Nasal cavity respiratory epithelium epithelial cell of viscerocranial mucosa (primary cell): ENCODE measurements around the gene IRGQ. TPM values are rescaled to one million over a fixed set of nuclear protein-coding genes. Genes with fewer than 3 reads are reported as not detected.

Experiments used
- total RNA-seq: library from RNA; depleted of rRNA; stranded (reverse); fragments of >200 nt; gene quantifications from 2 replicates; pipeline ENCODE4 v1.2.3, GENCODE V29; 2014

Gene IRGQ, protein sequence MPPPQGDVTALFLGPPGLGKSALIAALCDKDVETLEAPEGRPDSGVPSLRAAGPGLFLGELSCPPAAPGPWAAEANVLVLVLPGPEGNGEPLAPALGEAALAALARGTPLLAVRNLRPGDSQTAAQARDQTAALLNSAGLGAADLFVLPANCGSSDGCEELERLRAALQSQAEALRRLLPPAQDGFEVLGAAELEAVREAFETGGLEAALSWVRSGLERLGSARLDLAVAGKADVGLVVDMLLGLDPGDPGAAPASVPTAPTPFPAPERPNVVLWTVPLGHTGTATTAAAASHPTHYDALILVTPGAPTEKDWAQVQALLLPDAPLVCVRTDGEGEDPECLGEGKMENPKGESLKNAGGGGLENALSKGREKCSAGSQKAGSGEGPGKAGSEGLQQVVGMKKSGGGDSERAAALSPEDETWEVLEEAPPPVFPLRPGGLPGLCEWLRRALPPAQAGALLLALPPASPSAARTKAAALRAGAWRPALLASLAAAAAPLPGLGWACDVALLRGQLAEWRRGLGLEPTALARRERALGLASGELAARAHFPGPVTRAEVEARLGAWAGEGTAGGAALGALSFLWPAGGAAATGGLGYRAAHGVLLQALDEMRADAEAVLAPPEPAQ
- 16.7 and 30.0 TPM in 2 replicates for total RNA-seq

DNA sequence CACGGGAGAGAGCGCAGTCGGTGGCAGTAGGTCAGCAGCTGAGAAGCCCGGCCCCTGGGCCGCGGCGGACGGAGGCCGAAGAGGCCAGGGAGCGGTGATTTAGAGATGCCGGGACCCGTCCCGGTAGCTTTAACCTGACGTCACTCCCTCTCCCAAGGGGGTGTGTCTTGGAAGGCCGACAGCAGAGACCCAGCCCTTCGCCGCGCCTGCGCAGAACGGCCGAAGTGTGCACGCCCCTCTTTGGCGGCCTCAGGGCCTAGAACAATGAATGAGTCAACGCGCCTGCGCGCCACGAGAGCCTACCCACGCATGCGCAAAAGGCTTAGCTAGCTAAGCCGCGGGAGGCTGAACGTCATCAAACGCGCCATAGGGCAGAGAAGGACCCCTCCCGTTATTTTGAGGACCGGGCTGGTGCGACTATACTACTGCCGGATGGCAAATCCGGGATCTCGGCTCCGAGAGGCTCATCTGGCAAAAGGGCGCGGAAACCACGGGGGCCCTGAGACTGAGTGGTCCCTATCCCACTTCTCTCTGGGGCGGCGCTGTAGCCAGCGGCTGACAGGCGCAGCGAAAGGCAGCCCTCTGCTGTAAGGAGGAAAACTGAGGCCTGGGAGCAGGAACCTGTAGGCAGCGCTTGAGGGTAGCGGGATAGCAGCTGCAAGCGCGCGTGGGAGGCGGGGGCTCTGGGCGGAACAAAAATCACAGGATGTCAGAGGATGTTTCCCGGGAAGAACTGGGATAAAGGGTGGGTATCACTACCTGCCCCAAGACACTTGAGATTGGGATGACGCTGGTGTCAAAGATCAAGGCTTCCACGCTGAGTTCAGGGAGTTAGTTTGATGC lies at the start of gene IRGQ, which contains the start of gene ZNF576:
IRGQ (minus strand) TSS at position 136 of the 843 bp plus-strand sequence. CDS start 796 bp downstream, outside the sequence.
ZNF576 (plus strand) TSS at position 597 of the 843 bp plus-strand sequence. CDS start 514 bp downstream, outside the sequence.

DNA sequence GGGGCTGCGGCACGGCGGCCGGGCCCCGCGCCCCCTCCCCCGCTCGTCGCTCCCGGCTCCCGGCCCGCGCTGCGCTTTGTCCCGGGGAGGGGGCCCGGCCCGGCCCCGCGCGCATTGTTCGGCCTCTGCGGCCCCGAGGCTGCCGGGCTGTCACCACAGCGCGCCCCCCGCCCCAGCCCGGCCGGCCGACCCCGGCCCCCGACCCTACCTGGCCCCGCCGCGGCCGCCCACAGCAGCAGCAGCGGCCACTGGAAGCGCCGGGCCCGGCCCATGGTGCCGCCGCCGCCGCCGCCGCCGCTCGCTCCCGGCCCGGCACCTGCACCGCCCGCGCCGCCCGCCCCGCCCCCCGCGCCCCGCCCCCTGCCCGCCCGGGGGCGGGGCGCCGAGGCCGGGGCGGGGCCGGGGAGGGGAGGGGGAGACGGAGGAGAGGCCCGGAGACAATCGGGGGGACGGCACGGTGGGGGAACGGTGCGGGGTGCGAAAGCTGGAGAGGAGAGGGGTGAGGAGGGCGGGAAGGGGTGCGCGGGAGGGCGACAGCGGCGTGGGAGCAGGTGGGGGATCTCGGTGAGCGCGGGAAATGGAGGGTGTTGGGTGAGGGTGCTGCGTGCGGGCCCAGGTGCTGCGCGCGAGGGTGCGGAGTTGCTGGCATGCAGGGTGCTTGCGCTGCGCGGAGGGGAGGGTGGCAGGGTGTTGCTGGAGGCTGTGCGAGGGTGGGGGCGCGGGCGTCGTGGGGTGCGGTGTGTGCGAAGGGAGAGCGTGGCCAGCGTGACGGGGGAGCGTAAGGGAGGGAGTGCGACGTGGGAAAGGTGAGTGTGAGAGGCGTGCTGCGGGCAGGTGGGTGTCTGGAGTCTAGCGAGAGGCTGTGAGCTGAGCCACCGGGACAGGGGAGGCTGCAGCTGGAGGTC lies 43.8 kb upstream of the IRGQ start, which contains the start of gene CADM4:
CADM4 (minus strand) TSS at position 332 of the 905 bp plus-strand sequence; CDS start at position 272, 60 bp downstream.

DNA sequence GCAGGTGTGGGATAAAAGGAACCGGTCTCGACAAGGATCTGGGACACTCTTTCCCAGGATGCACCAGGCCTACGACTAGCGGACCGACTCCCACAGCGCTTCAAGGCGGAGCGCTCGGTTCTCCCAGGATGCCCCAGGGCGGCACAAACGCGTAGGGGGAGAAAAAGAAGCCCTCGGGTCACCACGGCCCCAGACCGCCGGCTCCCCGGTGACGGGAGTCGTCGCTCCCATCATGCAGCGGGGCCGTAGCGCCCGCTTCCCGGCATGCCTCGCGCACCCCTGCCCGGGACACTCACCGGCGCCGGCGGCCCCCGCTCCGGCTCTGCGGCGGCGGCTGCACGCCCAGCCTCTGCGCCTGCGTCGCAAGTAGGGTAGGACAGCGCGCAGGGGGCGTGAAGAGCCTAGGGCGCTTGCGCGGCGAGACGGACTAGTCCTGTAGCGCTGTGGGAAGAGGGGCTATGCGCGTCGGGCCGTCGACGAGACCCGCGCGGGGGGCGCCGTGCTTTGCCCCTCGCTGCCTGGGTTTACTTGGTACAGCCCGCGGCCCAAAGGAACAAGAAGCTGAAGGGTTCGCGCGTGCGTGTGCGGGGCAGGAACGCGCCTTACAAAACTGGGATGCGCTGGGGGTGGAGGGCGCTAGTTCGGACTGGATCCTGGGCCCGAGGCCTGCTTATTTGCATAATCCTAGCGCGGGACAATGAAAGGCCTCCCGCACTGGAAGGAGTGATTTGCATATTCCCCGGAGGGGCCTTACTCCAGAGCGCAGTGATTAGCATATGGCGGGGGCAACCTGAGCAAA lies 23.5 kb upstream of the IRGQ start, which contains the start of gene ZNF428:
ZNF428 (minus strand) TSS at position 368 of the 799 bp plus-strand sequence. CDS start 5,325 bp downstream, outside the sequence.

DNA sequence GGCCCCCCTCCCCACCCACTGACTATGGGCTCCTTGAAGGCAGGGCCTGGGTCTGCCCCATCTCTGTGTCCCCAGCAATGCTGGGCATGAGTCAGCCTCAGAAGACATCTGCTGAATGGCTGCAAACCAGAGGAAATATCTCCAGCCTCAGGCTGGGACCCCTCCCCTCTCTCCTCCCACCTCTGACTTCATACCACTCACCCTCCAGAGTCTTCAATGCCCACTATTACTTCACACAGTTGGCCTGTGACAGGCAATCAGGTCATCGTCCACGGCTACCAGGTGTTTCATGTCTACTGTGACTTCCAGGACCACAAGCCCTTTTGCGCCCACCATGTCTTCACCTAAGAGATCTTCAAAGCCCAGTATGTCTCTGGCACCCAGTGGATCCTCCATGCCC lies 15.9 kb upstream of the IRGQ start, which contains the start of gene SRRM5:
SRRM5 (plus strand) TSS at position 301 of the 400 bp plus-strand sequence; CDS start at position 335, 34 bp downstream.

DNA sequence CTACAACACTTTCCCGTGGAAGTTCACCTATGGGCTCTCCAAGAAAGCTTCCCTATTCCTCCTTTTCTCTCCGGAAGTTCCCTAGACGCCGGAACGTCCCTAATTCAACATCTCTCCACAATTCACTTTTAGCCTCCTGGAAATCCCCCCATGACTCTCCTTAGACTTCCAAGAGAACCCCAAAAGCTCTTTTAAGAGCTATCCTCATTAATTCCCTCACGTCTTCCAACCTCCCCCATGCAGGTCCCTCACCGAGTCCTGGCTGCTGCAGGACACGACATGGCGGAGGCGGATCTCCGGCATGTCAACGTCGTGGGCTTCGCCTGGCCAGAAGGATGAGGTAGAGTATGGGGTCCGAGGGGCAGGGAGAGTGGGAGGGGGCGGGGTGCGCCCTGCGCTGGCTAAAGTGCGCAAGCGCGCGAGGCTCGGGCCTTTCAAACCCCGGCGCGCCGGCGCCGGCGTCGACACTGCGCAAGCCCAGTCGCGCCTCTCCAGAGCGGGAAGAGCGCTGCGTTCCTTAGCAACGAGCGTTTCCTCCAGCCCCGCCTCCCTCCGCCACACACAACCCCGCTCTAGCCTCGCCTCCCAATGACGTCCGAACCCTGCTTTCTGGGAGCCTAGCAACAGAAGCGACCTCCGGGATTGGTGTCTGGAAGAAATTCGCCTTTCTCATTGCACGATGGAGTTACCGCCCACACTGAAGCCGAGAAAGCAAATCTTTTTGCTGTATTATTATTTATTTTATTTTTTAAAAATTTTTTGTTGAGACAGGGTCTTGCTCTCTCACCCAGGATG lies 20.6 kb downstream of the IRGQ start, which contains the start of the genes PINLYP and XRCC1:
PINLYP (plus strand) TSS at position 646 of the 795 bp plus-strand sequence. CDS start 1,391 bp downstream, outside the sequence.
XRCC1 (minus strand) TSS at position 372 of the 795 bp plus-strand sequence; CDS start at position 303, 69 bp downstream.

Other genes starting within 250 kb of the IRGQ start
- 0.34 and 0.85 TPM in 2 replicates for gene CD177, start 242.4 kb downstream of the IRGQ start, total RNA-seq
- not detected in 2 replicates for gene TEX101, start 181.2 kb downstream of the IRGQ start, total RNA-seq
- 13.3 and 20.2 TPM in 2 replicates for gene LYPD3, start 130.5 kb downstream of the IRGQ start, total RNA-seq
- 20.8 and 31.5 TPM in 2 replicates for gene PHLDB3, start 91.4 kb downstream of the IRGQ start, total RNA-seq
- 112 and 236 TPM in 2 replicates for gene ETHE1, start 68.9 kb downstream of the IRGQ start, total RNA-seq
- gene ZNF575, start 62.9 kb downstream of the IRGQ start, total RNA-seq, result under 0.01 and 0.07 TPM in 2 replicates
- gene XRCC1, start 20.6 kb downstream of the IRGQ start, total RNA-seq, result 9.0 and 10.9 TPM in 2 replicates
- 0.50 and 1.4 TPM in 2 replicates for gene PINLYP, start 20.3 kb downstream of the IRGQ start, total RNA-seq
- gene ZNF576, start 461 bp upstream of the IRGQ start, total RNA-seq, result 9.2 TPM in 2 replicates
- gene SRRM5, start 16.0 kb upstream of the IRGQ start, total RNA-seq, result 0.07 TPM in 1 of 2 replicates, not detected in the other
- gene ZNF428, start 23.5 kb upstream of the IRGQ start, total RNA-seq, result 15.5 and 19.8 TPM in 2 replicates
- gene CADM4, start 43.7 kb upstream of the IRGQ start, total RNA-seq, result 11.6 and 18.7 TPM in 2 replicates
- gene PLAUR, start 74.0 kb upstream of the IRGQ start, total RNA-seq, result 60.8 and 78.7 TPM in 2 replicates
- not detected in 2 replicates for gene IRGC, start 119.9 kb upstream of the IRGQ start, total RNA-seq
- 4.1 and 9.4 TPM in 2 replicates for gene SMG9, start 158.8 kb upstream of the IRGQ start, total RNA-seq
- 1.4 and 13.7 TPM in 2 replicates for gene KCNN4, start 184.8 kb upstream of the IRGQ start, total RNA-seq
- gene LYPD5, start 206.3 kb upstream of the IRGQ start, total RNA-seq, result 1.8 and 16.4 TPM in 2 replicates
- 13.3 and 20.5 TPM in 2 replicates for gene ZNF283, start 231.2 kb upstream of the IRGQ start, total RNA-seq